Measurements from ENCODE around the gene MMAB. TPM values are rescaled to one million over a fixed set of nuclear protein-coding genes. Genes with fewer than 3 reads are reported as not detected.

The MMAB gene
- total and polyA plus RNA-seq, 5 experiments from 2014 or later = 20.6 to 39.1 (median 28.2) TPM

DNA sequence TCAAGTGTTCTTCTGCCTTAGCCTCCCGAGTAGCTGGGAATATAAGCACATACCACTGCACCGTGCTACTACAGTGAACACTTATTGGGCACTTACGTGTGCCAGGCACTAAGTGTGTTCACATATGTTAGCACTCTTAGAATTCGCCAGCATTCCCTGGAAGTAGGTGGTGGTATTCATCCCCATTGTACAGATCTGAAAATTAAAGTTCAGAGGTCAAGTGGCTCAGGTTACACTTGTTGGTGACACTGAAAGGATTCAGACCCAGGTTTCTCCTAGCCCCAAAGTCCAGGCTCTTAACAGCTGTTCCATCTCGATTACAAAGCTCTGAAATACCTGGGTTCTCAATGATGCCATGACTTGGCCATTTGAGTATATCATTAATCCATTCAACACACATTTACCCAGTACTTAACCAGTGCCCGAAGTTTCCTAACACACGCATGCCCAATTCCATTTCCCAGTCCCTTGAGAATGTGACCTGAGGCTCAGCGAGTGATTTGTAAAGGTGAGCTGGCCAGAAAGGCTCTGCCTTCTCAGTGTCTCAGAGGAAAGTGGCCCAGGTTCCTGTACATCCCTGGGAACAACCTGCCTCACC lies 5.1 kb upstream of the MMAB start:
- no peaks in the 10 kb centered on the region for H3K9me3 Mint-ChIP-seq
- no peaks in the 10 kb centered on the region for H3K27me3 Mint-ChIP-seq
- ATAC-seq = no peak
- H3K4me3 Mint-ChIP-seq = no peak overlapping the region
- H3K36me3 Mint-ChIP-seq = peaks cover 0 to 62% (median 21%) of the 10 kb centered on the region in 3 donors
- H3K4me1 Mint-ChIP-seq = peaks cover 9 to 16% (median 15%) of the 10 kb centered on the region in 4 donors
- no peak for DNase-seq
- POLR2A ChIA-PET = no interaction called here
- H3K27ac Mint-ChIP-seq = no peak overlapping the region

DNA sequence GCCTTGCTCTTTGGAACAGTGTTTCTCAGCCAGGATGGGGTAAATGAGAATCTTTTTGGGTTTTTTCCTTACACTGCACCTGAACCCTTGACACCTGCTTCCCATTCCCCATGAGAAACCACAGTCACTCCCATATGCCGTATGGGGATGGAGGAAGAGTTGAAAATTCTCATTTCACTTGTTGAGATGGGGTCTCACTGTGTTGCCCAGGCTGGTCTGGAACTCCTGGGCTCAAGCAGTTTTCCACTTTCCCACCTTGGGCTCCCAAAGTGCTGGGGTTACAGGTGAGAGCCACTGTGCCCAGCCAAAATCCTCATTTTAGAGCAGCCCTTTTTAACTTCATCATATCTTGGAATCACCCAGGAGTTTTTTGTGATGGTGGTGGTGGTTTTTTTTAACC lies 4.0 kb upstream of the MMAB start:
- H3K36me3 Mint-ChIP-seq = peaks cover 0 to 59% (median 19%) of the 10 kb centered on the region in 3 donors
- no peaks in the 10 kb centered on the region for H3K27me3 Mint-ChIP-seq
- no peak overlapping the region for H3K27ac Mint-ChIP-seq
- POLR2A ChIA-PET = no interaction called here
- no peaks in the 10 kb centered on the region for H3K9me3 Mint-ChIP-seq
- ATAC-seq (no peak), DNase-seq (no peak)
- no peak overlapping the region for H3K4me3 Mint-ChIP-seq
- H3K4me1 Mint-ChIP-seq = peaks cover 12 to 27% (median 23%) of the 10 kb centered on the region in 4 donors

DNA sequence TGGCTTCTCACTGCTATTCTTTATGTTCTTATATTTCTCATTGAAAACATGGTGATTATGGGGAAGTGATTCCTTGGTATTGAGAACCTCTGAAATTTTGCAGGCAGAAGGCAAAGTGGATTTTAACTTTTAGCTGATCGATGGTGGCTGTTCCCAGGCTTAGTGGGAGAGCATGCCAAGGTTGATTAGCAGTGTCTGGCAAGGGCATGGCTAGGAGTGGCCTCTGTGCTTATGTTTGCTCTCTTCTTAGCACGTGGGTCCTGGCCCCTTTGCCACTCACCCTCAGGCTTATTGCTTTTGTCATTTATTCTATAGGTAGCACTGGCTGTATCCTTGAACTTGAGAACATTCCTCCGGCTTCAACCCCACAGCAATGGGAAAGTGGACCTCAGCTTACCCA lies 2.4 kb upstream of the MMAB start:
- Mint-ChIP-seq H3K27me3 (no peaks in the 10 kb centered on the region), H3K4me3 (no peak overlapping the region), H3K27ac (peak overlapping the region in 1 of 10 donors; percentile 56), H3K4me1 (peaks cover 16 to 33% (median 26%) of the 10 kb centered on the region in 4 donors), H3K36me3 (peaks cover 0 to 51% (median 16%) of the 10 kb centered on the region in 3 donors), H3K9me3 (no peaks in the 10 kb centered on the region)
- POLR2A ChIA-PET = no interaction called here
- ATAC-seq = no peak
- no peak for DNase-seq

DNA sequence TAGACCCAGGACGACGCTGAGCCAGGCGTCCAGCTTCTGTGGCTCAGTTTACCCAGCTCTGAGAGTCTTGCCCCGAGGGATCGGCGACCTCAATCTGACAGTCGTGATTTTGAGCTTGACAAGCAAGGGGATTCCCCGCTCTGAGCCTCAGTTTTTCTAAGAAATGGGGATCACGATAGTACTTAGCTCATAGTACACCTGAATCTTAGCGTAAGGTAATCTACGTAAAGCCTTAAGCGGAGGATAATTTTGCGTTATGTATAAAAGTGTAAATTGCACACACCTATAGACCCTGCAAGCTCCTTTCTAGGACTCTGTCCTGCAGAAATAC lies 575 bp upstream of the MMAB start:
- Mint-ChIP-seq H3K36me3 (peaks cover 0 to 51% (median 8%) of the 10 kb centered on the region in 3 donors), H3K27me3 (no peaks in the 10 kb centered on the region), H3K9me3 (no peaks in the 10 kb centered on the region), H3K27ac (peak overlapping the region in 9 of 10 donors; percentile 86 to 99 (median 98)), H3K4me3 (peak overlapping the region; percentile 86 to 99 (median 94)), H3K4me1 (peaks cover 16 to 34% (median 28%) of the 10 kb centered on the region in 4 donors)
- no peak for DNase-seq
- POLR2A ChIA-PET = interaction anchor here (0.6 to 2.1 kb wide), 7 partner anchors 9 to 967 kb away, joined by 3 to 12 read pairs (median 4); partner anchors contain the start of genes FAM222A, KCTD10, UBE3B and USP30
- peak in 1 of 2 donors; percentile 14 for ATAC-seq

DNA sequence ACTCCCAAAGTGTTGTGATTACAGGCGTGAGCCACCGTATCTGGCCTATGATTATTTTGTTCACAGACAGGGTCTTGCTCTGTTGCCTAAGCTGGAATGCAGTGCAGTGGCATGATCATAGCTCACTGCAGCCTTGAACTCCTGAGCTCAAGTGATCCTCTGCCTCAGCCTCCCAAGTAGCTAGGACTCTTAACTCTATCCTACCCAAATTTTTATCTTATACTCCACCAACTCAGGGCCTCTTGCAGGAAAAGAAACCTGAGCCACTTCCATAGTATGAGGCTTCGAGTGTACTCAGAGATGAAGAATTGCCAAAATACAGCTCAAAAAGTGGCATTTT lies 828 bp downstream of the MMAB start:
- no peak for ATAC-seq
- POLR2A ChIA-PET = interaction anchor here (0.9 to 2.1 kb wide), 2 partner anchors 24 to 95 kb away, joined by 3 to 12 read pairs; partner anchors contain the start of genes KCTD10 and UBE3B
- Mint-ChIP-seq H3K27ac (peak overlapping the region; percentile 86 to 99 (median 98)), H3K4me3 (peak overlapping the region; percentile 86 to 99 (median 94)), H3K4me1 (peaks cover 16 to 34% (median 28%) of the 10 kb centered on the region in 4 donors), H3K36me3 (peaks cover 0 to 50% (median 3%) of the 10 kb centered on the region in 3 donors), H3K27me3 (no peaks in the 10 kb centered on the region), H3K9me3 (no peaks in the 10 kb centered on the region)
- no peak for DNase-seq

DNA sequence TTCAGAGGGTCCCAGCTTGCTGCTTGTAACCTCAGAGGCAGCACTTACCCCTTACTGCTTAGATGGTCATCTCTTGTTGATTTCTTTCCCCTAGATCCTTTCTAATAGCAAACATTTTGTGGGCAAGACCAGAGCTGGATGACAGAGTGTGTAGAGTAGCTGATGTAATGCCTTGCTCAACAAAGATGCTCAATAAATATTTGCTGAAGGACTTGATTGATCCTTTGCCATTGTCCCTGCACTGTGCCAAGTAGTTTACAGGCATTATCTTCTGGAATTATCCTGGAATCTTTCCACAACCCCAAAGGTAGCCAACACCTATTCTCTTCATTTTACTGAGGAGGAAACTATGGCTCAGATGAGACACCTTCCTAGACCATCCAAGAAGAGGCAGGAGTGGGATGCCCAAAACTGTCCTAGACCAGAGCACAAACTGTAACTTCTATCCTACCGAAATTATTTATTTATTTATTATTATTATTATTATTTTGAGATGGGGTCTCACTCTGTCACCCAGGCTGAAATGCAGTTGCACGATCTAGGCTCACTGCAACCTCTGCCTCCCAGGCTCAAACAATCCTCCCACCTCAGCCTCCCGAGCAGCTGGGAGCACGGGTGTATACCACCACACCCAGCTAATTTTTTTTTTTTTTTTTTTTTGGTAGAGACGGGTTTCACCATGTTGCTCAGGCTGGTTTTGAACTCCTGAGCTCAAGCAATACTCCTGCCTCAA lies 1.4 kb downstream of the MMAB start:
- ATAC-seq = no peak
- no peaks in the 10 kb centered on the region for H3K27me3 Mint-ChIP-seq
- H3K4me3 Mint-ChIP-seq = peak overlapping the region in 7 of 10 donors; percentile 8 to 97 (median 93)
- no peaks in the 10 kb centered on the region for H3K9me3 Mint-ChIP-seq
- POLR2A ChIA-PET = interaction anchor here (0.9 to 2.1 kb wide), 2 partner anchors 24 to 95 kb away, joined by 3 to 12 read pairs; partner anchors contain the start of genes KCTD10 and UBE3B
- H3K27ac Mint-ChIP-seq = peak overlapping the region in 8 of 10 donors; percentile 39 to 99 (median 98)
- H3K36me3 Mint-ChIP-seq = peaks cover 0 to 50% (median 3%) of the 10 kb centered on the region in 3 donors
- DNase-seq = no peak
- peaks cover 16 to 34% (median 28%) of the 10 kb centered on the region in 4 donors for H3K4me1 Mint-ChIP-seq

DNA sequence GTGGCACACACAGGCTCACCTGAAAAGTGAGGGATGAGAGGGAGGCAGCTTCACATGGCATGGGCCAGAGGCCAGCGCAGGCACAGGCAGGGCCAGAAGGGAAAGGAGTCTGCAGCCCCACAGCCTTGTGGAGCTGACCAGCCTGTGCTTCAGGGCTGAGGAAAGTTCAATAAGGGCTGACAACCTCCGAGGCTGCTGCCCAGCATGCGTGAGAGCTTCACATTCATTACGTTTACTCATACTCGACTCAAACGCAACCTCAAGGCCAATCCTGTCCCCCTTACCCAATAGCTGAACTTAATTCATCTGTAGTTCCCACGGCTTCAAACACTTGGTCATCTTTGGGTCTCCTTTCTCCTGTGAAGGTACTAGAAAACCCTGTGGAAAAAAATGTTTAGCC lies 4.8 kb downstream of the MMAB start:
- no peak for DNase-seq
- Mint-ChIP-seq H3K4me1 (peaks cover 8 to 19% (median 14%) of the 10 kb centered on the region in 4 donors), H3K27ac (no peak overlapping the region), H3K9me3 (no peaks in the 10 kb centered on the region), H3K27me3 (no peaks in the 10 kb centered on the region), H3K4me3 (no peak overlapping the region), H3K36me3 (peaks cover 0 to 62% (median 7%) of the 10 kb centered on the region in 3 donors)
- POLR2A ChIA-PET = no interaction called here
- ATAC-seq = no peak

DNA sequence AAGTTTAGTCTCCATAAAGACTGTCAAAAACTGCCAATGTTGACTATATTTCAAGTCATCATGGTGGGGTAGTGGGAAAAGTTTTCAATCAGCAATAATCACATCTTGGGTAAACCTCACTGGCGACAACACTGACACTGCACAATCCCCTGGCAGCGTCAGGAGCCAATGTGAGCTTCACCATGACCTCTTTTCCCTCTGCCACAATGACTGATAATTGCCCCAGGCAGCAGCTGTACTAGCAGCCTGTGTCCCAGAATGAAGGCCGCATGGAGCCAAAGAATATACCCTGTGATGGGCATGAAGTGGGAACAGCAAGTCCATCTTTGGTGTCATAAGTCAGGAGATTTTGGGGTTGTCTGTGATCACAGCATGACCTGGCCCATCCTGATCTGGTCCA lies 5.3 kb downstream of the MMAB start:
- H3K36me3 Mint-ChIP-seq = peaks cover 0 to 66% (median 7%) of the 10 kb centered on the region in 3 donors
- no peak overlapping the region for H3K4me3 Mint-ChIP-seq
- DNase-seq (no peak), ATAC-seq (no peak)
- POLR2A ChIA-PET = no interaction called here
- no peak overlapping the region for H3K27ac Mint-ChIP-seq
- no peaks in the 10 kb centered on the region for H3K9me3 Mint-ChIP-seq
- no peaks in the 10 kb centered on the region for H3K27me3 Mint-ChIP-seq
- peaks cover 6 to 18% (median 10%) of the 10 kb centered on the region in 4 donors for H3K4me1 Mint-ChIP-seq

DNA sequence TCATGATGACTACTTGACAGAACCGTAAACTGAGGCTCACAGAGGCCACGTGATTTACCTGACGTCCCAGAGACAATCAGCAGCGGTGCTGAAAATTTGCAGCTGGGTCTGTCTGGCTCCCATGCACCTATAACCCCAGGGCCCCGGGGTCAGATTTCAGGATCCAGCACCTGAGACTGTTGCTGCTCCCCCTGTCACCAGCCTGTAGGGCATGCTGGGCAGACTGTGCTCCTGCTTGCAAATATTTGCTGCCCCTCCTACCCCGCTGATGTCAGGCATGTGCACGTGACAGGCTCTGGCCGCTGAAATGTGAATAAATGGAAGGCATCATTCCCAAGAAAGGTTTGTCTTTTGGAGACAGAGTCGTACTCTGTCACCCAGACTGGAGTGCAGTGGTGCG lies 6.0 kb downstream of the MMAB start:
- Mint-ChIP-seq H3K36me3 (peaks cover 0 to 70% (median 11%) of the 10 kb centered on the region in 3 donors), H3K27ac (no peak overlapping the region), H3K27me3 (no peaks in the 10 kb centered on the region), H3K9me3 (peaks cover 0 to 1% (median 0%) of the 10 kb centered on the region in 9 donors), H3K4me3 (no peak overlapping the region), H3K4me1 (peaks cover 0 to 11% (median 5%) of the 10 kb centered on the region in 4 donors)
- DNase-seq (no peak), ATAC-seq (no peak)
- POLR2A ChIA-PET = no interaction called here

DNA sequence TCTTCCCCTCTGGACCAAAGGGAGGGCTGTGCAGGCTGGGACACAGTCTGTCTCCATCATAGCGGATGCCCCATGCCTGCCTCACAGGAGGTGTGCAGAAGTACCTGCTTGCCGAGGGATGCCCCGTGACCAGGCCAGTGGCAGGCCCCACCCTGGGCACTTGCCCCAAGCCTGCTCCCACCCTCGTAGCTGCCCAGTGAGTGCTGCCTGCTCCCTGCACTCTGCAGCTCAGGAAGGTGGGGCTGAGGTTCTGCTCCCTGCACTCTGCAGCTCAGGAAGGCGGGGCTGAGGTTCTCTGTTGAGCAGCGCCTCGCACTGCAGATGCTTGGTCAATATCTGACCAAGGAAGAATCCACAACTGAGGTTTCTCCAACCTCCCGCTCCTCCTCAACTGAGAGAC lies 6.9 kb downstream of the MMAB start:
- peaks cover 0 to 5% (median 2%) of the 10 kb centered on the region in 4 donors for H3K4me1 Mint-ChIP-seq
- DNase-seq (no peak), ATAC-seq (no peak)
- H3K9me3 Mint-ChIP-seq = peaks cover 0 to 4% (median 0%) of the 10 kb centered on the region in 9 donors
- POLR2A ChIA-PET = no interaction called here
- no peak overlapping the region for H3K27ac Mint-ChIP-seq
- H3K4me3 Mint-ChIP-seq = no peak overlapping the region
- peaks cover 0 to 75% (median 19%) of the 10 kb centered on the region in 3 donors for H3K36me3 Mint-ChIP-seq
- no peaks in the 10 kb centered on the region for H3K27me3 Mint-ChIP-seq

DNA sequence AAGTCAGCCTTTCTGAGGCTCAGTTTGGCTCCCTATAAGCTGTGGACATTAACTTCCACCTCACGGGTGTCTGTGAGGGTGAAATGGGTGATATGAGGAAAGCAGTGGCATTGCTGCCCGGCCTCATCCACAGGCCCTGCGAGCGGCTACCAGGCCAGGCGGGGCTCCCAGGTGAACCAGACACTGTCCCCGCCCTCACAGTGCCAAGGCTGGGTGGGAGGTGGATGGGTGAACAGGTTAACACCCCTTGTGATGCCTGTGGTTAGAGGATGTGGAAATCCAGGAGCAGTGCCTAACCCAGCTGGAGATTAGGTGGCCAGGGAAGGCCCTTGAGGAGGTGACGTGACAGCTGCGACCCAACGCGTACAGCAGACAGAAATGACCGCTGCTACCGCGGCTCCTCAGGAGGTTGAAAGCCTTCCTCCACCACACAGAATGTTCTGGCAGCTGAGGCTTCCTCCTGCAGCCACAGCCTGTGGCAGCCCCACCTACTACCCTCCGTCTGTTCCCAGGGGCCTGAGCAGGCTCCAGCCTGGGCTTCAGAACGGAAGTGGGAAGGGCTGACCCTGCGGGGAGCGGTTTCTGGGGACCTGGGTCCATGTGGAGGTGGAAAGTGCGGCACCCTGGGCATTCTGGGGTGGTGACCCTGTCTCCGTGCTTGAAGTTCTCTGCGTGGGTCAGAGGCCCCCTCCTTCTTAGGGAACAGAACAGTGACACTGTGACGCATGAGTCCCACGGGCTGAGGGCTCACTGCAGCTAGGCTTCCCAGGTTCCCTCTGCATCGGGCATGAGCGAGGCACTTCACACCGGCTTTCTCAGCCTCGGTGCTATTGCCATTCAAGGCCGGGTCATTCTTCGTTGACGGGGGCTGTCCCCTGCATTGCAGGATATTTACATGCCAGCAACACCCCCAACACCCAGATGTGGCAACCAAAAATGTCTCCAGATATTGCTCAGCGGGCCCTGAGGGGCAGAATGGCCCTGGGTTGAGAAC lies 9.7 kb downstream of the MMAB start:
- peaks cover 0 to 54% (median 19%) of the 10 kb centered on the region in 3 donors for H3K36me3 Mint-ChIP-seq
- H3K4me1 Mint-ChIP-seq = peaks cover 0 to 3% (median 0%) of the 10 kb centered on the region in 4 donors
- no peaks in the 10 kb centered on the region for H3K27me3 Mint-ChIP-seq
- POLR2A ChIA-PET = no interaction called here
- ATAC-seq = no peak
- no peak overlapping the region for H3K4me3 Mint-ChIP-seq
- peaks cover 0 to 4% (median 0%) of the 10 kb centered on the region in 9 donors for H3K9me3 Mint-ChIP-seq
- H3K27ac Mint-ChIP-seq = no peak overlapping the region
- no peak for DNase-seq

DNA sequence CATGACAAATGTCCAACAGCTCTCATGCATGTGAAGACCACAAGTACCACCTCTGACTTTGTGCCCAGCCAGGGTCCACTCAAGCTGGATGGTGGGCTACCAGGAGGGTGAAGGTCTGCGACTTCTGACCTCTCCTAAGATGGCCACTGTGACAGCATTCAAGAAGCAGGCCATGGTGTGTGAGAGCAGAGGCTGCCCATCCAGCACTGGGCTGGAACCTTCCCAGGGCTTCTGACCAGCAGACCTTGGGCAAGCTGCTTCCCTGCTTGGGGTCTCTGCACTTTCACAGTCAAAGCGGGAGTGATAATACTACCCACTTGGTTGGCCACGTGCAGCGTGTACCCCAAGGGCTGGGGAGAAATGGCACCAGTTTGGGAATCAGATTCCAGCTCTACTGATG lies 10.4 kb downstream of the MMAB start:
- Mint-ChIP-seq H3K27ac (no peak overlapping the region), H3K4me1 (peaks cover 0 to 3% (median 0%) of the 10 kb centered on the region in 4 donors), H3K9me3 (peaks cover 0 to 4% (median 0%) of the 10 kb centered on the region in 9 donors), H3K4me3 (no peak overlapping the region), H3K36me3 (peaks cover 0 to 47% (median 19%) of the 10 kb centered on the region in 3 donors), H3K27me3 (no peaks in the 10 kb centered on the region)
- POLR2A ChIA-PET = no interaction called here
- no peak for DNase-seq
- no peak for ATAC-seq

Data from naive thymus-derived CD8-positive, alpha-beta T cell (primary cell).